ENCODE data around the gene RDH16.

The RDH16 gene

GRCh38 chr12:56957229-56958052, at the start of gene RDH16:
Gene RDH16 (minus strand): TSS chr12:56957608. CDS start chr12:56957462, 146 bp downstream.
- DNase-seq: no peak

- peak; percentile 41 for DNase-seq
These were observed 49.5 kb upstream of the RDH16 start for GRCh38 chr12:57006809-57007475.

- peak; percentile 60 for DNase-seq
These were observed 48.8 kb upstream of the RDH16 start, which contains the start of gene ZBTB39 for GRCh38 chr12:57005980-57006808. Gene ZBTB39 (minus strand): TSS chr12:57006546. CDS start chr12:57004917, 1,629 bp downstream.

GRCh38 chr12:57004651-57005050, 47.2 kb upstream of the RDH16 start:
- no peak for DNase-seq

- DNase-seq: no peak
These were observed 46.0 kb upstream of the RDH16 start for GRCh38 chr12:57003395-57003794.

- peak; percentile 78 for DNase-seq
These were observed 44.1 kb upstream of the RDH16 start for GRCh38 chr12:57001448-57001906.

- no peak for DNase-seq
These were observed 43.0 kb upstream of the RDH16 start for GRCh38 chr12:57000393-57000792.

- no peak for DNase-seq
These were observed 42.0 kb upstream of the RDH16 start for GRCh38 chr12:56999456-56999855.

GRCh38 chr12:56998981-56999380, 41.6 kb upstream of the RDH16 start:
- peak; percentile 66 for DNase-seq

- DNase-seq: no peak
These were observed 40.9 kb upstream of the RDH16 start for GRCh38 chr12:56998316-56998715.

- no peak for DNase-seq
These were observed 39.6 kb upstream of the RDH16 start for GRCh38 chr12:56996793-56997545.

GRCh38 chr12:56995930-56996496, 38.6 kb upstream of the RDH16 start:
- DNase-seq: no peak

GRCh38 chr12:56995201-56995929, 38.0 kb upstream of the RDH16 start:
- DNase-seq: no peak

- DNase-seq: no peak
These were observed 36.9 kb upstream of the RDH16 start for GRCh38 chr12:56994231-56994746.

GRCh38 chr12:56993346-56993745, 35.9 kb upstream of the RDH16 start:
- no peak for DNase-seq

GRCh38 chr12:56991319-56992246, 34.2 kb upstream of the RDH16 start:
- DNase-seq: no peak

GRCh38 chr12:56990648-56991318, 33.4 kb upstream of the RDH16 start:
- DNase-seq: no peak

GRCh38 chr12:56989861-56990610, 32.6 kb upstream of the RDH16 start:
- DNase-seq: no peak

All from stimulated activated CD4-positive, alpha-beta T cell treated with anti-CD3 and anti-CD28 coated beads, Interleukin-4, amount 100 ng/mL, for 24 hours (primary cell).